G401 (cell line): ENCODE data around the gene XXYLT1. TPM values are rescaled to one million over a fixed set of nuclear protein-coding genes. Genes with fewer than 3 reads are reported as not detected.
A peak's percentile ranks its signal among the peaks of the same experiment; 100 is the strongest.

Experiments used
- DNase-seq: peaks from one replicate; pipeline ENCODE4 v3.0.0-alpha.2; 2015; ENCODE audit warnings: low spot score
- in situ Hi-C: cut with HindIII; loops from 2 replicates; pipeline ENCODE4 v1.10.0; 2016; ENCODE audit warnings: low sequenced_read_pairs, mixed read lengths
- total RNA-seq: library from RNA; depleted of rRNA; stranded (reverse); fragments of >200 nt; shearing (Covaris generic); gene quantifications from 2 replicates; pipeline ENCODE4 v1.2.3, GENCODE V29; 2014

The XXYLT1 gene
- total RNA-seq, 1 experiment from 2014 or later = 80.3 TPM

DNA sequence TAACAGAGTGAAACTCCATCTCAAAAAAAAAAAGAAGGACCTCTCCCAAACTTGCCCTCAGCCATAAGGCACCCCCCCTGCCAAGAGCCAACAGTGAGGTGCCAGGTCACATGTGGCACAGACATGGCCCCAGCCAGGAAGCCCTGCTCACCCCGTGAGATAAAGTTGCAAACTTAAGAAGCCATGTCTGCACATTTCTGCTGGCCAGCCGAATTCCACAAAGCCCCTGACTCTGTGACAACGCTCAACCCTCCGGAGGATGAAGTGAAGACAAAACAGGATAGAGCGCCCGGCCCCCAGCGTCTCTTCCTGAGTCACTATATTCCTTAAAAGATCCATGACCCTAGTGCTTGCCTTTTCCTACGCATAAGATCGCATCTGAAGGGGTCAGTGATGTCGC, 188.1 kb downstream of the XXYLT1 start:
- in situ Hi-C loops = no loop called here
- DNase-seq = no peak

GRCh38 chr3:195081242-195081963, 189.6 kb downstream of the XXYLT1 start:
- in situ Hi-C loops = no loop called here
- peak; percentile 16 for DNase-seq

DNA sequence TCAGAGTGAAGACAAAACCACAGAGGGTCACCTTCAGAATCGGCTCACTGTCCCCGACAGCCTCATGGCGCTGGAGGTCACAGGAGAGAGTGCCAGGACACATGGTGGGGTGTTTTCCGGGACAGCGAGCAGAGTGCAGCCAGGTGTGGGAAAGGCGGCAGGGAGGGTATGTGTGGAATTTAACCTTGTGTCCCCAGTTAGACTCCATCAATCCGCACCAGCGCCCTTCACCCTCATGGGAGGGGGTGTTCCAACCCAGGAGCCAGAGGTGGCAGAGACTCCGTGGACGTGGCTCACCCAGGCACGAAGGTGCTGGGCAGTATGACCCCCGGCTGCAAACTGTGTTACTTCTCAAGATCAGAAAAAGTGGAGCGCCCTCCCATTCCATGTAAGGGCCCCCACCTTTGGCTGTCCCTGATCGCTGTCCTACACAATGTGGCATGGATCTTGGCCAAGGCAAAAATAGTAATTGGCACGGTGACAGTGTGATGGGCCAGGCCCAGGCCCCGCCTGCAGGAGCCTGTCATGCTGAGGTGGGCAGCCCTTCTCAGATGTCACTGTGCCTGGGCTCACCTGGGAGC, 190.3 kb downstream of the XXYLT1 start:
- in situ Hi-C loops = no loop called here
- DNase-seq = peak; percentile 53

DNA sequence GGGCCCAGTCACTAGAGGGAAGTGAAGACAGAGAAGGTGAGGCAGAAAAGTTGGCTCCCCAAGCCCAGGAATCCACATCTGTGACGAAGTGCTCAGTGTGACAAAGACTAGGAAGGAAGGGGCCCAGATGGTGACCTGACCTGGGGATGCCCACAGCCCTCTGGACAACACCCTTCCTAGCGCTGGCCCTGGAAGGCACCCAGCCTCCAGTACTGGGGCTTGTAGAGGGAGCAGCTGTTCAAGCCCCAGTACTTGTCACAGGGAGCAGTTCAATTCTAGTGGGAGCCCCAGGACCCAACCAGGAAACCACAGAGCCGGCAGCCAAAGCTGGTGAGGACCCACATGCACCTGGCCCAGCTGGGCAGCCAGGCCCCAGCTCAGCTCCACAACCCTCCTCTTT, 190.8 kb downstream of the XXYLT1 start:
- in situ Hi-C loops = no loop called here
- no peak for DNase-seq

- in situ Hi-C loops = no loop called here
- DNase-seq = no peak
Observed at GRCh38 chr3:195079636-195080035, 191.3 kb downstream of the XXYLT1 start.

- in situ Hi-C loops = no loop called here
- DNase-seq = no peak
Observed at GRCh38 chr3:195078891-195079440, 192.0 kb downstream of the XXYLT1 start.

GRCh38 chr3:195077611-195078540, 193.1 kb downstream of the XXYLT1 start:
- DNase-seq = no peak

GRCh38 chr3:195076981-195077610, 193.9 kb downstream of the XXYLT1 start:
- in situ Hi-C loops = no loop called here
- DNase-seq = no peak

More at GRCh38 chr3:195077611-195078540, 193.1 kb downstream of the XXYLT1 start:
- in situ Hi-C loops = no loop called here

GRCh38 chr3:195075941-195076875, 194.8 kb downstream of the XXYLT1 start:
- no peak for DNase-seq
- in situ Hi-C loops = no loop called here

- DNase-seq = no peak
- in situ Hi-C loops = no loop called here
Observed at GRCh38 chr3:195075199-195075940, 195.6 kb downstream of the XXYLT1 start.

DNA sequence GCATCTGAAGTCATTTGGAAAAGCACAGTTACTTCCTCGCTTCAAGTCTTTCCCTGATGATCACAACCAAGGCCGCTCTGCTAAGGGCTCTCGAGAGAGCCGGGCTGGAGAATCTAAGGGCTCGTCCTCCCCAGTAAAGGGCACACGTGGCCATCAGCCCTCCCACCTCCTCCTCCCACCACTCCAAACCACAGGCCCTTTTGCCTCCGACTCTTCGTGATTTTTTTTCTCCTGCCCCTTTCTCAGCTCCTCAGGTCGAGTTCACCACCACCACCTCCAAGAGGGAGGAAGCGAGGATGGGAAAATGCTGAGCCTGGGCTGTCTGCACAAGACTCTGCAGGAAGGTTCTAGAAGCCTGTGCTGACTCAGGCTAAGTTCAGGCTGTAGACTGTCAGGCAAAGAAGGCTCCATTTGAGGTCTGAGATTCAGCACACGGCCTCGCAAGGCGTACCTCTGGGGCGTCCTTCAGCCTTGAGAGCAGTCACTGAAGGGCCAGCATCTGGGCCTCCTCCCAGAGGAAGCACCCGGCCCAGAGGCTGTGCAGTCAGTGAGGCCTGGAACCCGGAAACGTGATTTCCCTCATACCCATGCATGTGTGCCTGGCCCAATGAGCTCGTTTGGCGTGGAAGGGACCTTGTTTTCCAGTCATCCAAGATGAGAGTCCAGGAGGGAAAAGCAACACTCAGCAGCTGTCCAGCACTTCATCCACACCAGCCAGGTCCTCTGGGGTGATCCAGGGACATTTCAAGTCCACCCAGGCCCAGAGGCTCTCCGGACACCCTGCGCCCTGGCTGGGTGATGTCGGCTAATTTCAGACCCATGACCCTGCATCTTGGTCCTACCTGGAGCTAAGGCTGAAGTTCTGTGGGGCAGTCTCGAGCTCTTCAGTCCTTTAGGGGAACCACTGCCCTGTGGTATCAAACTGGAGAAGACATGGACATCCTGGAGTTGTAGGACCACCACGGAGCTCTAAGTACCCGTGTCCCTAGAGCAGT, 196.8 kb downstream of the XXYLT1 start:
- no peak for DNase-seq
- in situ Hi-C loops = no loop called here

GRCh38 chr3:195072916-195073564, 197.9 kb downstream of the XXYLT1 start:
- DNase-seq = no peak
- in situ Hi-C loops = no loop called here

DNA sequence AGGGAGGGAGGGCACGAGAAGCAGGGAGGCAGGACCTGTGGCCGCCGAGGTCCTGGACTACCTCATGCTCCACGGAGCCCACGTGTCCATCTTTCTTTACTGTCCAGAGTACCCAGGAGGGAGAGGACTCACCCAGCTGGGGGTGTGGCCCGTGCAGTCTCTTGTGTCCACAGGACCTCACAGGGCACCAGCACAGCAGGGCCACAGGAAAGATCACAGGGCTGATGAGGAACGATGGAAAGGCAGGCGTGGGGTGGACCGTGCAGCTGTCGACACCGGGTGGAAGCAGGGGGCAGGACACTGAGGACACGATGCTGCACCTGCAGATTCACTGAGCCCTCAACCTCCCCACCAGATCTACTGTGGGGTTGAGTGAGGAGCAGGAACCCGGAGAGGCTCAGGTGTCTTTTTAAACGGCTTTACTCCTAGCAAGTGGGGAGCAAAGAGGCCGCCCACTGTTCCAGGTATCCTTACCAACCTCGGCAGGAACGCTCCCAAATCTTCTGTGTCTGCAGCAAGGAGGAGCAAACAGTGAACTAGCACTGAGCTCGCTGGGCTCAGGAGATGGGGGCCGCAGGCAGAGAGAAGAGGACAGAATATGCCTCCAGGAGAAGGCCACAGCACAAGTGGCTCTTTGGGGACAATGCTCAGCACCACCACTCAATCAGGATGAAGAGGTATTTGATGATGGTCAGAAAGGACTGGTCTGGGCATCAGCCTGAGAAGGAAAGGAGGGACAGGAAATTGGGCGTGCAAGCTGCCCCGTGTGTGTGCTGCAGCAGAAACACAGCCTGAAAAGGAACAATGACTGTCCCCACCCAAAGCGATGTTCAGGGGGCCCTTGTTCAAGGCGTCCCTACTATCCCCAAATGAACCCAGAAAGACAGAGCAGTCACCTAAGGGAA, 198.8 kb downstream of the XXYLT1 start:
- in situ Hi-C loops = no loop called here
- no peak for DNase-seq

DNA sequence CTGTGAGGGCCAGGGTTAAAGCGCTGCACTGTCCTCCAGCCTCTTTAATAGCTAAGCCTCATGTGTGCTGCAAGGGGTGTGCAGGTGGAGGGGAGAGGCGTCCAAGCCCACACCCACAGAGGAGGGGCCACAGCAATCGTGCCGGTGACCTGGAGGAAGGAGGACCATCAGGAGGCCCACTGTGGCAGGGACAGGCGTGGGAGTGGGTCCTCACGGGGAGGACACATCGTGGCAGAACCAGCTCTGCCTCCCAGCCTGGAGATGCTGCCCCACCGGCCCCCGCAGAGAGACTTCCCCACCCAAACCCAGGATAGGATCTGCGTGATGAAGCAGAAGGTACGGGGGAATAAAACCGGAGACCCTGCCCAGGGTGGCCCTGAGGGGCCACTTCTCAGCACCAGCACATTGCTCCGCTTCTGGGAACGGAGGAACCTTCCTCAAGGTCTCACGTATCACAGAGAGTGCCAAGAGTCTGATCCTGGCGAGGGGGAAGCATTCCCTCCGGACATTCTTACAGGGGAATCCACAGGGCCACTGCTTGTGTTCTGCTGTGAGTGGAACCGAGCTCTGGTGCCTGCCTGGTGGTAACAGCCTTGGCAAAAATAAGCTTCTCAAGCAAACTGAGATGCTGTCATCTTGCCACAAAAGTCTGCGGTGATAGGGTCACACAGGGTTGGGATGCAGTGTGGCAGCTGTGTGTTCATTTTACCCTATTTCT, 199.8 kb downstream of the XXYLT1 start:
- no peak for DNase-seq
- in situ Hi-C loops = no loop called here
